Mucosa of stomach (tissue), 1 donor: ENCODE measurements around the gene LHPP.

ENCODE experiments used
- H3K27me3 ChIP-seq: one replicate; pipeline ENCODE4 v1.7.0; 2013; ENCODE audit warnings: mild to moderate bottlenecking, low read length; ENCODE audit not compliant: control insufficient read depth, insufficient read depth
- H3K36me3 ChIP-seq: one replicate; pipeline ENCODE4 v1.7.0; 2013; ENCODE audit warnings: low read length; ENCODE audit not compliant: control insufficient read depth, insufficient read depth
- H3K4me1 ChIP-seq: one replicate; pipeline ENCODE4 v1.7.0; 2013; ENCODE audit warnings: mild to moderate bottlenecking, low read length; ENCODE audit not compliant: control insufficient read depth, insufficient read depth
- H3K4me3 ChIP-seq: one replicate; pipeline ENCODE4 v1.7.0; 2013; ENCODE audit warnings: low read length
- H3K9ac ChIP-seq: one replicate; pipeline ENCODE4 v1.7.0; 2013; ENCODE audit warnings: mild to moderate bottlenecking, low read length, moderate library complexity
- H3K9me3 ChIP-seq: one replicate; pipeline ENCODE4 v1.7.0; 2013; ENCODE audit warnings: mild to moderate bottlenecking, low read length, moderate library complexity; ENCODE audit not compliant: control insufficient read depth
- donor health status: Pancreatic carcinoma.

LHPP gene

GRCh38 chr10:124530215-124530665 lies 68.6 kb downstream of the LHPP start:
- H3K36me3 ChIP-seq = no peaks in the 10 kb centered on the region
- H3K9me3 ChIP-seq = no peaks in the 10 kb centered on the region
- H3K27me3 ChIP-seq = no peaks in the 10 kb centered on the region
- no peak overlapping the region for H3K4me3 ChIP-seq
- no peak overlapping the region for H3K9ac ChIP-seq
- H3K4me1 ChIP-seq = peaks cover 8% of the 10 kb centered on the region

- Histone ChIP-seq H3K9ac (no peak overlapping the region), H3K27me3 (no peaks in the 10 kb centered on the region)
Observed at GRCh38 chr10:124530816-124531215, 69.2 kb downstream of the LHPP start.

DNA sequence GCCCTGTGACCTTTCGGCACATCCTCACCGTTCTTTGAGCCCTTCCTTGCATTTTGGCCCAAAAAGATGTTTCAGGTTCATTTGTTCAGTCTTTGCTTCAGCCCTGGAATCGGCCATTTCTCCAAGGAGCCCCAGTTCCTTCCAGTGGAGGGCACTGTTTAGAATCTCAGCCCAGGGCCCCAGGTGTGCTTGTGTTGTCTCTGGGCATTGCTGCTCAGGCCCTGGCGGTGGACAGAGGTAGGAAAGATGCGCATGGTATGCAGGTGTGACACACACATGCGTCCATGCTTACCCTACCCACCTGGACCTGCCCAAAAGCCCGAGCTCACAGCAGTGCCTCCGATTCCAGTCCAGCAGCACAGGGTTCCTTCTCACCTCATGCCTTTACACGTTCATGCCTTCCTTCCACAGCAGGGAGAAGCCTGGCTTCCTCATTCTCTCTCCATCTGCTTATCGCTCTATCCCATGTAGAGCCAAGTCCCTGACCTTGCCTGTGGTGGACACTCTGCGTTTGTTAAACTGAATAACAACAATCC lies 70.6 kb downstream of the LHPP start:
- no peak overlapping the region for H3K4me3 ChIP-seq
- no peaks in the 10 kb centered on the region for H3K36me3 ChIP-seq
- peaks cover 7% of the 10 kb centered on the region for H3K4me1 ChIP-seq
- H3K27me3 ChIP-seq = no peaks in the 10 kb centered on the region
- H3K9ac ChIP-seq = no peak overlapping the region
- H3K9me3 ChIP-seq = no peaks in the 10 kb centered on the region

More at GRCh38 chr10:124530816-124531215, 69.2 kb downstream of the LHPP start:
- Histone ChIP-seq H3K9me3 (no peaks in the 10 kb centered on the region), H3K4me1 (peaks cover 7% of the 10 kb centered on the region), H3K36me3 (no peaks in the 10 kb centered on the region), H3K4me3 (no peak overlapping the region)

GRCh38 chr10:124532788-124533187 lies 71.2 kb downstream of the LHPP start:
- Histone ChIP-seq H3K9ac (no peak overlapping the region), H3K27me3 (no peaks in the 10 kb centered on the region), H3K36me3 (no peaks in the 10 kb centered on the region), H3K4me3 (no peak overlapping the region), H3K9me3 (no peaks in the 10 kb centered on the region), H3K4me1 (peaks cover 7% of the 10 kb centered on the region)

GRCh38 chr10:124533266-124533665 lies 71.6 kb downstream of the LHPP start:
- H3K4me1 ChIP-seq = peaks cover 7% of the 10 kb centered on the region
- no peaks in the 10 kb centered on the region for H3K27me3 ChIP-seq
- H3K36me3 ChIP-seq = no peaks in the 10 kb centered on the region
- H3K9ac ChIP-seq = no peak overlapping the region
- no peaks in the 10 kb centered on the region for H3K9me3 ChIP-seq
- H3K4me3 ChIP-seq = no peak overlapping the region

- Histone ChIP-seq H3K9ac (no peak overlapping the region), H3K27me3 (no peaks in the 10 kb centered on the region), H3K9me3 (no peaks in the 10 kb centered on the region), H3K36me3 (no peaks in the 10 kb centered on the region), H3K4me1 (peaks cover 7% of the 10 kb centered on the region), H3K4me3 (no peak overlapping the region)
Observed at GRCh38 chr10:124534231-124534798, 72.7 kb downstream of the LHPP start.

DNA sequence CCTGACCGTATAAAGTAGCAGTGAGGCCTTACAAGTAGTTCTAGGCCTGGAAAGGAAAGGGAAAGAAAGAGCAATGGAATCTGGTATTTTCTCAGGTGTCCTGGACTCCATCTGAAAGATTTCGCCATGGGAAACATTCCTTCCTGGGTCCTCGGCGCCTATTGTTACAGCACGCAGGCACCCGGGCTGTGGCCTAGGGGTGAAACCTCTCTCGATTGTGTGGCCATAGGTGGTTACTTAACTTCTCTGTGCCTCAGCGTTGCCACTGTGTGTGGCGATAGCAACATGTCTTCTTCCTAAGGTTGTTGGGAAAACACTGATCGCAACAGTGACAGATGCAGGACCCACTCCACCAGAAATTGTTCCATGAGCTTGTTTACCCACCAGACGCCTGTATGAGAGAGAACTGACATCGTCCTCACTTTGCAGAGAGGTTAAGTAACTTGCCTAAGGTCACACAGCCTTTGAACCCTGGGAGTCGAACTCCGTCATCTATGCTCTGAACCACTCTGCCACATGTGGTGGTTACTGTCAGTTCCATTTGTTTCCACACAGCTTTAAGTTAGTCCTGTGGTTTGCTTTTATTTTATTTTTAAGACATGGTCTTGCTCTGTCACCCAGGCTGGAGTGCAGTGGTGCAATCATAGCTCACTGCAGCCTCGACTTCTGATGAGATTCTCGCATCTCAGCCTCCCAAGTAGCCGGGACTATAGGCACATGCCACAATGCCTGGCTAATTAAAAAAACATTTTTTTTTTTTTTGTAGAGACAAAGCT lies 73.4 kb downstream of the LHPP start:
- Histone ChIP-seq H3K36me3 (no peaks in the 10 kb centered on the region), H3K4me1 (peaks cover 5% of the 10 kb centered on the region), H3K9me3 (no peaks in the 10 kb centered on the region), H3K9ac (no peak overlapping the region), H3K27me3 (no peaks in the 10 kb centered on the region), H3K4me3 (no peak overlapping the region)

DNA sequence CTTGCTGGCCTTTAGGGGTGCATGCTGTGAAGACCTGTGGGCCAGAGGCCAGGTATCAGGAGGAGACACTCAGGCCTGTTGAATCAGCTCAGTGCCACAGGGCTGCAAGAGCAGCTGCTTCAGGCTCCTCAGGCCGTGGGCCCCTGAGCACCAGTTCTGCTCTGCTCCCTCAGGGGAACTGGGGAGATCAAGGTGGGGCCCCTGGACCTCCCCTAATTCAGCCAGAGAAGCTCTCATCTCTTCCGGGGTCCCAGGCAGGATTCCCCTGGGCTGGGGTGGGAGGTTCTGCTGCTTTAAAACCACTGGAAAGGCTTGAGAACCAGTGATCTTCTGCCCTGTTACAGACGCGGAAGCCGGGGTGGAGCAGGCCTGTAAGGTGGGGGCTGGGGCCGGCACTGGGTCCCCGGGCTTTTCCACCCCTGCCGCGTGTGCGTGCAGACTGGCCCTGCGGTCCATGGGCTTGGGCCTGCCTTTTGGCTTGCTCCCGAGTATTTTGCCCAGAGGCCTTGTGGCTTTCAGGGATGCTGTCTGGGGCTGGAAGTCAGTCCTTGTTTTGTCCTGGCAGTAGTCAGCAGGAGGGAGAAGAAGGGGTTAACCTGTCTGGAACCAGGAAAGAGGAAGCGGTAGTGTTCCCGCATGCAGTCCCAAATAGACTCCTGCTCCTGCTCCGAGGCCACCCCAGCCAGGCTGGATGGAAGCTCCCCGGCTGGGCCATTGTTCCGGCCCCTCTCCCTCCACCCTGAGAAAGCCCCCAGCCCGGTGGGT lies 74.3 kb downstream of the LHPP start:
- Histone ChIP-seq H3K9ac (no peak overlapping the region), H3K9me3 (no peaks in the 10 kb centered on the region), H3K36me3 (no peaks in the 10 kb centered on the region), H3K27me3 (no peaks in the 10 kb centered on the region), H3K4me3 (no peak overlapping the region), H3K4me1 (no peaks in the 10 kb centered on the region)

- Histone ChIP-seq H3K27me3 (no peaks in the 10 kb centered on the region), H3K4me1 (no peaks in the 10 kb centered on the region), H3K9ac (no peak overlapping the region), H3K9me3 (no peaks in the 10 kb centered on the region), H3K4me3 (no peak overlapping the region), H3K36me3 (no peaks in the 10 kb centered on the region)
Observed at GRCh38 chr10:124536496-124537050, 75.0 kb downstream of the LHPP start.

- no peaks in the 10 kb centered on the region for H3K27me3 ChIP-seq
- H3K4me3 ChIP-seq = no peak overlapping the region
- no peaks in the 10 kb centered on the region for H3K9me3 ChIP-seq
- H3K4me1 ChIP-seq = no peaks in the 10 kb centered on the region
- H3K36me3 ChIP-seq = no peaks in the 10 kb centered on the region
- no peak overlapping the region for H3K9ac ChIP-seq
Observed at GRCh38 chr10:124537166-124537725, 75.6 kb downstream of the LHPP start.

- Histone ChIP-seq H3K9ac (no peak overlapping the region), H3K9me3 (no peaks in the 10 kb centered on the region), H3K27me3 (no peaks in the 10 kb centered on the region), H3K4me1 (no peaks in the 10 kb centered on the region), H3K4me3 (no peak overlapping the region), H3K36me3 (no peaks in the 10 kb centered on the region)
Observed at GRCh38 chr10:124537891-124538290, 76.3 kb downstream of the LHPP start.
